Tongue (tissue), 2 donors: ENCODE results near the gene SFTPB. TPM values are rescaled to one million over a fixed set of nuclear protein-coding genes. Genes with fewer than 3 reads are reported as not detected.

Source experiments
- DNase-seq: peaks from one replicate; pipeline ENCODE4 v3.0.0-alpha.2; 2015
- total RNA-seq: library from RNA; depleted of rRNA; stranded (reverse); fragments of >200 nt; gene quantifications from one replicate; pipeline ENCODE4 v1.2.3, GENCODE V29; 2014

SFTPB gene
- total RNA-seq, 1 donor from 2014 or later: 21.7 TPM

DNA sequence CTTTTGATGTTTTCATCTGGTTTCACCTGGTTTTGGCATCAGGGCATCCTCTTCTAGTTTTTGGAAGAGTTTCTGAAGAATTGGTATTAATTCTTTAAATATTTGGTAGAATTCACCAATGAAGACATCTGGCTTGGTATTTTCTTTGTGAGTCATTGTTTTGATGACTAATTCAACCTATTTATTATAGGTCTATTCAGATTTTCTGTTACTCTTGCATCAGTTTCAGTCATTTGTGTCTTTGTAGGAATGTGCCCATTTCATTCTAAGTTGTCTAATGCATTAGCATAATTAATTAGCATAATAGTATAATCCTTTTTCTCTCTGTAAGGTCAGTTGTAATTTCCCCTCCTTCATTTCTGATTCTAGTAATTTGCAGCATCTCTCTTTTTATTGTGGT is 34.2 kb upstream of the SFTPB start:
- no peak for DNase-seq

DNA sequence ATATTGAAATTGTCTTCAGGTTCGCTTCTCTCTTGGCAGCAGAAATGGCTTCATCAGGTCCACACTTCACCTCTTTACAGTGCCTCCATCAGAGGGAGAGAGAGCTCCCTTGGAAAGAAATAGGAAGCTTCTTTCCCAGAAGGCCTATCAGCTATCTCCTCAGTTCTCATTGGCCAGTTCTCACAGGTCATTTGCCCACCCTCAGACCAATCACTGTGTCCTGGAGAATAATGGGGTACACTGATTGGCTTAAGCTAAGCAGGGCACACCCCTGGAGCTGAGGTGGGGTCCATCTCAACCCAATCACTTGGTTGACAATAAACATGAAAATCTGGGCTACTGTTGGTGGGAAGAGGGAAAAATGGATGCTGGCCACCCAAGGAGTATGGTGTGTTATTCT is 31.3 kb upstream of the SFTPB start:
- no peak for DNase-seq

DNA sequence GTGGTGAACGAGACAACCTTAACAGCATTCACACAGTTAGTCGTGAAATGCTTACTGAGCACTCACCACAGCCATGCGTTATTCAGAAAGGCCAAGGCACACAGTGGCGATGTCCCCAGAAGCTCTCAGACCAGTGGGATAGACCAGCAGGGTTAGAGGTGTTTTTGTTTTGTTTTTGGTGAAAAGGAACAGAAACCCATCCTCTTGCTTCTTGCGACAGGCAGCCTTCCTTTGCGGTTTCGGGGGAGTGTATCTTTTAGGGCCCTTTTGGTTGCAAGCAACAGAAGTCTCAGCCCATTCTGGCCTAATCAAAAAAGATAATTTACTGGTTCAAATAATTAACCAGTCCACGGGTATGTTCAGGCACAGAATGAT is 30.9 kb upstream of the SFTPB start:
- DNase-seq: no peak

DNA sequence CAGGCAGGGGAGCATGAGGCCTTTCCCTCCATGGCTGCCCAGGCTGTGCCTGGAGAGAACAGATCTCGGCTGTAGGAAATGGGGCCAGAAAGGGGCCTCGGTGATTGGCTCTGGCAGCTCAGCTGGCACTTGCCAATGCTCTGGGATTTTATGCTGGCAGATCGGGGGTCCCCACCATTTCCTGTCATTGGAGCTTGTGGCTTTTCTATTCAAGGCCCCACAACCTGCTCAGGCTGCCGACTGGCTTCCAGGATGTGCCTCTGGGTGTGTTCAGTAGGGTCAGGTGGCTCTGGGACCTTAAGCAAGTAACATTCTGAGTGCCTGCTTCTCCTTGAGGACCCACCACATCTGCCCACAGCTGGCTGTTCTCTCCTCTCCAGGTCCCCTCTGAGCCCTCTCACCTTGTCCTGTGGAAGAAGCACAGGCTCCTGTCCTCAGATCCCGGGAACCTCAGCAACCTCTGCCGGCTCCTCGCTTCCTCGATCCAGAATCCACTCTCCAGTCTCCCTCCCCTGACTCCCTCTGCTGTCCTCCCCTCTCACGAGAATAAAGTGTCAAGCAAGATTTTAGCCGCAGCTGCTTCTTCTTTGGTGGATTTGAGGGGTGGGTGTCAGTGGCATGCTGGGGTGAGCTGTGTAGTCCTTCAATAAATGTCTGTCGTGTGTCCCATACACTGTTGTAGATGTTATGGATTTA is 30.3 kb upstream of the SFTPB start:
- no peak for DNase-seq

DNA sequence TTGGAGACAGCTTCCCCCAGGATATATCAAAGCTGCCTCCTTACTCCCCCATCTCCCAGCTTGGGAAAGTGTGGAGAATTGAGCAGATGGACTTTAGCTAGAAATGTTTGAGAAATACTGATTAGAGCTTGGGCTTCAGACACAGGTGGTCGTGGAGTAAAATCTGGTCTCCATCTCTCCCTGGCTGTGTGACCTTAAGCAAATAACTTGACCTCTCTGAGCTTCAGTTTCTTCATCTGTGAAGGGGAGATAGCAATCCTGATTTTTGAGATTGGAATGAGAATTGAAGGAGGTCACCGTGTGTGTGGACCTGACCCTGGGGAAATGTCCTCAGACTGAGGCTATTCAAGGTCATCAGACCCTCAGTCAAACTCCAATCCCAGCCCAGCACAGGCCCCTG is 29.7 kb upstream of the SFTPB start:
- DNase-seq: no peak

DNA sequence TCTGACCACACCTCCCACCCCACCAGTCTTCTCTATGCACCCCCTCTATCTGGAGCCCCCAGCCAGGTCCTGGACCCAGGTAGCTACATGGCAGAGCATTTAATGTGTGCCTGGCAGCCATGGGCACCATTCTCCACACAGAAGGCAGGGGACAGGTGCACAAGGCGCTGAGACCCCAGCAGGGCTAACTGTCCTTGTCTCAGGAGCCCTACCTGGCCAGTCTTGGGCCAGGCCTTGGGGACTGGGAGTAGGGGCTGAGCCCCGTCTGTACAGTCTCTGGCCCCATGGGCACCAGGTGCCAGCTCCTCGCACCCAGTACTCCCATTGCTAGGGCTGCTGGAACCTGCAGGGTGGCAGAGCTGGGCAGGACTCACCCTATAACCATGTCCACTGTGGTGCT is 29.1 kb upstream of the SFTPB start:
- DNase-seq: no peak

DNA sequence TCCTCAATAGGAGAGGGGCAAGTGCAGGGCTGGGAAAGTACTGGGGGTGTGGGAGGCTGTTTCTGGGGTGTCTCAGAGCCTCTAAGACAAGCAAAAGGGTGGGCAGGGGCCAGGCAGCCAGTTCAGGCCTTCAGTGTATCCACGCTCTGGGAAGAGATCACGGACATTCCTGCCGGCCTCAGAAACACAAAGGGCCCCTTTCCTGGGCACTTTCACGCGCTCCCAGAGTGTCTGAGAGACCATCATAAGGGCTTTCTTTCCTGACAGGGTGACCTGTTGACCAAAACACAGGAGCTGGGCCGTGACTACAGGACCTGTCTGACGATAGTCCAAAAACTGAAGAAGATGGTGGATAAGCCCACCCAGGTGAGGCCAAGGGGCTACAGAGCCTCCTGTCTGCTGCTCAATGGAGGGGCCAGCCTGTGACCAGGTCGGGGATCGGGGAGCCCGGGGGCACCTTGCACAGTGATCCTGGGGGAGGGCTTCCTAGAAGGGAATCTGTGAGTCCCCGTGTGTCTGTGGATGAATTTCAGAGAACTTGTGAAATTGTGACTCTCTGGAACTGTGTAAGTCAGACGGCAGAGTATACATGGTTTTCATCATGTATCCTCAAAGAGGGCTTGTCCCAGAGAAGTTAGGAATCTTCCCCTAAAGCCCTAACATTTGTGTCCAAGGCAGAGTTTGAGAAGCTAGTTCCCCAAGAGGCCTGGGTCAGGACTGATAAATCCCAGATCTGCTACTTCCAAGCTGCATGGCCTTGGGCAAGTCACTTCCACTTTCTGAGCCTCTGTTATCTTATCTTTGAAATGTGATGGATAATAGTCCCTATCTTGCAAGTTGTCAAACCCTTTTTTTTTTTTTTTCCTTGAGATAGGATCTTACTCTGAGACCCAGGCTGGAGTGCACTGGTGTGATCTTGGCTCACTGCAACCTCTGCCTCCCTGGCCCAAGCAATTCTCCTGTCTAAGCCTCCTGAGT is 28.0 kb upstream of the SFTPB start:
- DNase-seq: no peak

DNA sequence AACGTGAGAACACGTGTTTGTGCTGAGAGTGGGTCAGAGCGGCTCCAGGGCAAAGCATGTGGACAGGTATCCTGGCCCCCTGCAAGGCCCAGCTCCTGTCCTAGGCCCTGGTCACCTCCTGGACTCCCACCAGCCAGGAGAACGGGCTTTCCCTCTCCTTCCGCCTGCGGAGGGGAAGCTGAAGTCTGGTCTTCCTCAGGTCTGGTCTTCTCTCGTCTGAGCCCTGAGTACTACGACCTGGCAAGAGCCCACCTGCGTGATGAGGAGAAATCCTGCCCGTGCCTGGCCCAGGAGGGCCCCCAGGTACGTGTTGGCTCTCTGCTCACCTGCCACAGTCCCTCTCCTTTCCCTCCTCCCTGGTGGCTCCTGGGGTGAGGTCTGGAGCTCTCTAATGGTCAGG is 27.1 kb upstream of the SFTPB start:
- DNase-seq: no peak

DNA sequence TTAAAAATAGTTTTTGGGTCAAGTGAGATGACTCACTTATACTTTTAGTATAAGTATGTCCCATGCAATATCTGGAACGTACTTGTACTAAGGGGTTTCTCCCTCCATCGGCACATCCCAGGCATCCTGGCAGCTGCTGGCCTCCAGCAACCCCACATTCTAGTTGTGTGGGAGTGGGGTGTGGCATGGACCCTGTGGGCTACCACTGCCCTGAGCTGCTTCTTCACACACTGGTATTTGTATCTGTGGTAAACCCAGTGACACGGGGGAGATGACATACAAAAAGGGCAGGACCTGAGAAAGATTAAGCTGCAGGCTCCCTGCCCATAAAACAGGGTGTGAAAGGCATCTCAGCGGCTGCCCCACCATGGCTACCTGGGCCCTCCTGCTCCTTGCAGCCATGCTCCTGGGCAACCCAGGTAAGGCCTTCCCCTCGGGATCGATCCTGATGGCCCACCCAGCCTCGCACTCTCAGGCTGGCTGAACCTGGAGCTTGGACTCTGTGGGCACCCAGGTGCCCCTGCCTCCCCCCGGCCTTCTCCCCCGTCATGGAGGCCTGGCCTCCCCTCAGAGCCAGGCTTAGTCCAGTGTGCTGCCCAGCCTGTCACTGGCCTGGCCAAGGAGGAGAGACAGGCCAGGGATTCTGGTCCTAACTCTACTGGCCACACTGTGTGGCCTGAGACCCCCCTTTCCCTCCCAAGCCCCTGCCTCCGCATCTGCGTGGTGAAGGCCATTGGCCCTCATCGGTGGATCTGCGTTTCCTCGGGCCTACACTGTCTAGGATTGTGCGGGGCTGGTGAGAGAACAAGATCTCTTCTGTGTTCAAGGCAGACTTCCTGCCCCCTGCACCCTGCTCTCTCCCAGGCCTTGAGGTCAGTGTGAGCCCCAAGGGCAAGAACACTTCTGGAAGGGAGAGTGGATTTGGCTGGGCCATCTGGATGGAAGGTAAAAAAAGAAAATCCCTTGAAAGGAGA is 26.3 kb upstream of the SFTPB start, which contains the start of gene GNLY:
Gene GNLY (plus strand): TSS at position 307 of the 974 bp plus-strand sequence. CDS start 61 bp downstream, at position 368.
- DNase-seq: no peak

DNA sequence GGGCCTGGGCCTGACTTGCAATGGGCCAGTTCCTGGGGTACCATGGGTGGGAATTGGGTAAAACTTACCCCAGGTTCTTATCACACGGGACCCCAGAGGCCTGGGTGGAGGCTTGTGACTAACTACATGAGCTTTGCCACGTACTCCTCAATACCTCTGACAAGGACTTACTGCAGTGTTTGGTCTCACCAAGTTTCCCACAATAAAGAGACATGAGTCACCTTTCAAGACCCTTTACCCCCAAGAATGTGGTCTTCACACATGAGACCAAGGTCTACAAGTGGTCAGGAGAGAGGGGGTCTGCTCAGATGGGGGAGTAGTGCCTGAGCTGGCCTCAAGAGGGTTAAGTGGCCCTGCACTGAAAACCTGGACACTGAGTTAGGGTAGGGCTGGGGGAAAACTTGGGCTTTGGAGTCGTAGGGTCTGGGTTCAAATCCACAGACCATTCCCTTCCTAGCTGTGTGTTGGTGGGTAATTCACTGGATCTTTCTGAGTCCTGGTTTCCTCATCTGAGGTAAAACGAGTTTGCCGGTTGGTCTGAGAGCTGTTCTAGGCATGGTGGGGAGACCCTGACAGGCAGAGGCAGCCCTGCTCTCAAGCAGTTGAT is 24.1 kb upstream of the SFTPB start:
- DNase-seq: no peak

DNA sequence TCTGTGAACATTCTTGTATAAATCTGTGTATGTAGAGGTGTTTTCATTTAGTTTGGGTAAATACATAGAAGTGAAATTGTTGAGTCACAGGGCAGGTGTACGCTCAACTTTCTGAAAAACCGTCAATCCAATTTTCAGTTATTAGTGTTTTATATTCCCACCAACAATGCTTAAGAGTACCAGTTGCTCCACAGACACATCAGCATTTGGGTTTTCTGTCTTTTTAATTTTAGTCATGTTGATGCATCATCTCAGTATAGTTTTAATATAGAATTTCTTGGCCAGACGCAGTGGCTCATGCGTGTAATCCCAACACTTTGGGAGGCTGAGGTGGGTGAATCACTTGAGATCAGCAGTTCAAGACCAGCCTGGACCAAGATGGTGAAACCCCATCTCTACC is 22.9 kb upstream of the SFTPB start:
- no peak for DNase-seq

DNA sequence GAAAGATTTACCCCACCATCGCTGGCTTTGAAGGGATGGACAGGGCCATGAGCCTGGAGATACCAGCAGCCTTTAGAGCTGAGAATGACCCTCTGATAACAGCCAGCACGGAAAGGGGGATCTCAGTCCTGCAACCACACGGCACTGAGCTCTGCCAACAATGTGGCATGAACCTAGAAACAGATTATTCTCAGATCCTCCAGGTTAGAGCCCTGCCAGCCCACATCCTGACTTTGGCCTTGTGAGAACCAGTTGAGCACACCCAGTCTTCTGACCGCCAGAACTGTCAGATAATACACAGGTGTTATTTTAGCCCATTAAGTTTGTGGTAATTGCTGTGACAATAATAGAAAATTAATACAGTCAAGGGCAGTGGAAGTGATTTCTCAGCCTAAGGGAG is 16.8 kb upstream of the SFTPB start:
- no peak for DNase-seq

DNA sequence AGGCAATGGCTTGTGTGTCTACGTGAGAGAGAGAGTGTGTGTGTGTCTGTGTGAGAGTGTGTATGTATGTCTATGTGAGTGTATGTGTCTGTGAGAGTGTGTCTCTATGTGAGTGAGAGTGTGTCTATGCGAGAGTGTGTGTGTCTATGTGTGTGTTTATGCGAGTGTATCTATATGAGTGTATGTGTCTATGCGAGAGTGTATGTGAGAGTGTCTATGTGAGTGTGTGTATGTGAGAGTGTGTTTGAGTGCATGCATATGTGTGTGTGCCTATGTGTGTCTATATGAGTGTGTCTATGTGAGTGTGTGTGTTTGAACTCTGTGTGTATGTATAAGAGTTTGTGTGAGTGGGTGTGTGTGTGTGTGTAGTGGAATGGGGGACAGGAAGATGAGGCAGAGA is 16.4 kb upstream of the SFTPB start:
- no peak for DNase-seq

DNA sequence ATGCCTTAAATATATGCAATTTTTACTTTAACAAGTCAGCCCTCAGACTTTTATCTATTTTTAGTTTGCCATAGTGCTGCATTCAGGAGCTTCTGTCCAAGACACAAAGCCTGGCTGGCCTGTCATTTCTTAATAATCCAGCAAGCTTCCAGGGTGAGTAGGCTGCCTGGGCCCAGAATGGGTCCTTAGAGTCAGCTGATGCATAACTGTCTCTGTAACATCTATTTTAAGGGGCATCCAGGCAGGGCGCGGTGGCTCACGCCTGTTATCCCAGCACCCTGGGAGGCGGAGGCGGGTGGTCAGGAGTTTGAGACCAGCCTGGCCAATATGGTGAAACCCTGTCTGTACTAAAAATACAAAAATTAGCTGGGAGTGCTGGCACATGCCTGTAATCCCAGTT is 14.4 kb upstream of the SFTPB start:
- peak; percentile 14 for DNase-seq

DNA sequence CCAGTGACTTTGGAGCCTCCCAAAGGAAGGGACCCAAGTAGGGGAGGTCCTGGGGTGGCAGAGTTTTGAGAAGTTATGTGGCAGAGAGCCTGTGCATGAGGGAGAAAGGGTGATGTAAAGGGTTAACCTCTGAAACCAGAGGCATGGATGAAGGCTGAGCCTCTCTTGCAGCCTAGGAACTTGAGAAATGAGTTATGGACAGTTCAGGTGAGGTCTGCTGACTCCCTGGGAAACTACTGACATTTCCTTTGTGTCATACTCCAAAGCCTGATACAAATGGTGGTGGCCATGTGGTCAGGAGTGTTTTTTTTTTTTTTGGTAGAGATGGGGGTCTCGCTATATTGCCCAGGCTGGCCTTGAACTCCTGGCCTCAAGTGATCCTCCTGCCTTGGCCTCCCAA is 13.8 kb upstream of the SFTPB start:
- no peak for DNase-seq

DNA sequence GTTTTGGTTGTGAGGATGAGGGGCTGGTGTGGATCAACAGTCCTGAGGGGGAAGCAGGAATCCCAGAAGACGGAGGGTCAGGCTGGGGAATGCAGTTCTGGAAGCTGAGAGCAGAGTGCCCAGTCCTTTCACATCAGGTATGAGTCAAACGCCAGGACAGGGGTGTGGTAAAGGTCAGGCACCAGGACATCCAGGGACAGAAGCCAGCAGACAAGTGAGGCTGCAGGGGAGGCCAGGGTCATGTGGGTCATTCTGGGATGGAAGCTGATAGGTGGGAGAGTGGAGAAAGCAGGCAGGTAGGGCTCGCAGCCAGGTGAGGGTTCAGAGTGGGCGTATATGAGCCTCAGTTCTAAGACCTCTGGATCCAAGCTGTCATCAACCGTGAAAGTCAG is 13.4 kb upstream of the SFTPB start:
- no peak for DNase-seq

DNA sequence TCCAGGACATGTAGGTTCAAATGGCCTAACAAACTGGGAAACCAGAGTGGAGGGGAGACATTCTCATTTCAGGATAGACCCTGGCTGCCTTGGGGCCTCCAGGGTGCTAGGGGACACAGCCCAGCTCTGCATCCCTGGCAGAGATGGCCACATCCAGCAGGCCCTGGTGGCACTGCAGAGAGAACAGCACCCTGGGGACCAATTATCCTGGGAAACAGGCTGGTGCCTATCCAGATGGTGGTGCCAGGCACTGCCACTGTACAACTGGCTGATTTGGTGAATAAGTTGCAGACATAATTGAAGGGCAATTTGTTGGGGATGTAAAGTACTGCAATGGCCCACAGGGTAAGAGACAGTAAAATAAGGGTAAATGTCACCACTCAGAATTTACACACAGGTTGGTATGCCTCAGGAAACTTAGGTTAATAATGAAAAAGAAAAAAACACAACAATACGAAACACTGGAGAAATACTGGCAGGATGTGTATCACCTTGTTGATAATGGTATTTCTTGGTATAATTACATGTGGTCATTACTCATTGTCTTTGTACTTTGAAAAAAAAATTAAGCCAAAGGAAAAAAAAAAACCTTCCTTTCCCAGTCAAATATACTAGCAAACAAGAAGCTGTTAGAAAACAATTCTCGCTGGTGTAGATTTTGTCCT is 12.8 kb upstream of the SFTPB start:
- no peak for DNase-seq

DNA sequence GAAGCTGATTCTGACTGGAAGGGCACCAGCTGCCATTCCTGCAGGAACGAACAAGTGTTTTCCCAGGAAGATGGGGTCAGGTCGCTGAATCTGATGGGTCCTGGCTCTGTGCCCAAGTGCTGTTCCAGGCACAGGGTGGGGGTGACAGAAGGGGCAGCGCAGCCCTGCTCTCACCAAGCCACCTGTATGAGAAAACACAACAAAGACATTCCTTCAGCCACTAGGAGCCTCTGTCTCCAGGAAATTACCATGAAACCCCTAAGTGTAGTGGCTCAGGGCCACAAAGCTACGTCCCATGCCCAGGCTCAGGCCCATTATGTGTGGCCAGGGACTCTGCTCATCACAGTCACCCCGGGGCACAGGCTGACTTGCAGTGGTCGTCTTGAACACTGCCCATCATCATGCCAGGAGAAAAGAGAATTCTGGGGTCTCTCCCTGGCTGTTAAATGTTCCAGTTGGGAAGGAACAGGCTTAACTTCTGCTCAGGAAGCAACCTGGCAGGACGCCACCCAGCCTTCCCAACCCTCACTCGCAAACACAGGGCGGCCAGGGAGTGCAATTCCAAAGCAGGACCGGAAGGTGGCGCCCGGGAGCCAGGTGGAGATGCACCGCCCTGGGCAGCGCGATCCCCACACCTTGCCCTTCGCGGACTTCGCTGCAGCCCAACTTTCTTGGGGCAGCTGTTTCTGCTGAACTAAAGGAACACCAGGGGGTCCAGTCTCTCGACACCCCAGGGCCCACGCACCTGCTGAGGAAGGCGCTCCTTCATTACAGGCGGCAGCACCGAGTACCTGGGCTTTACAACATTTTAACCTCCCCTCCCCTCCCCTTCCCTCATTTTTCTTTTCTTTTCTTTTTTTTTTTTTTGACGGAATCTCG is 11.0 kb upstream of the SFTPB start:
- DNase-seq: peak; percentile 87

DNA sequence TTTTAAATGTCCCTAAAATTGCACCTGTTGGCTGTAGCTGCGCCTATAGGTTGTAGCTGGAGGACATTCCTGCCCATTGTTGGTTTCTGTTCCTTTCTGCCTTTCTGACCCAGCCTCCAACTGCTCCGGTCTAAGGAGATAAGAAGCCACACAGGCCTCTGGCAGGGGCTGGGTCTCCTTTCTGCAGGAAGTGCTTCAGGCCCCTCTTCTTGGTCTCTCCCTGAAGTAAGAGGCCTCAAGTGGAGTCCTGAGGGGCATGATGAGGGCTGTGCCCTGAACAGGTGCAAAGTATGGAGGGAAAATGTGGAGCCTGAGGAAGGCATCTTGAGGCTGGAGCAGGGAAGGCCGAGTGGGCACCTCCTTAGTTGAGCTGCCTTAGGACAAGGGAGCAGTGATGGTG is 10.4 kb upstream of the SFTPB start:
- DNase-seq: no peak

DNA sequence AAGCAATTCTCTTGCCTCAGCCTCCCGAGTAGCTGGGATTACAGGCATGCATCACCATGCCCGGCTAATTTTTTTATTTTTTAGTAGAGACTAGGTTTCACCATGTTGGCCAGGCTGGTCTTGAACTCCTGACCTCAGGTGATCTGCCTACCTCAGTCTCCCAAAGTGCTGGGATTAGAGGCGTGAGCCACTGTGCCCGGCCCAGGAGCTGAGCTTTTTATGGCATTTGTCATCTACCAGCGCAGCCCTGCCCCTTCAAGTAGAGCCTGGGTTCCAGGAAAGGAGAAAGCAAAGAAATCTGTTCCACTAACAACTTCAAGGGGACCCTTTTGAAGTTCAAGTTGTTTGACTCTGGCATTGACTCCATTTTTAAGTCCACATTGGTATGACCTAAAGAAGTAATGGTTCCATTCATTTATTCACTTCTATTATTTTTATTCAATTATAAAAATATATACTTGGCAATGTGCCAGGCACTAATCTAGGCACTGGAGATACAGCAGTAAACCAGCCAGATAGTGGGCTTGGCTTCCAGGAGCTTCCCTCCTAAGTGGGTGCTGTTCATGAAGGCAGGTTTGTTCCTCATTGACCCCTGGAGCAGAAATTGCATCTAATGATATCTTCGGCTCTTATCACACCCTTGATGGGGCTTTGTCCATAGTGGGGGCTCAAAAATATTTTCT is 8.0 kb upstream of the SFTPB start:
- DNase-seq: no peak
